ENCODE measurements around the gene DBNDD2.

Gene DBNDD2

DNA sequence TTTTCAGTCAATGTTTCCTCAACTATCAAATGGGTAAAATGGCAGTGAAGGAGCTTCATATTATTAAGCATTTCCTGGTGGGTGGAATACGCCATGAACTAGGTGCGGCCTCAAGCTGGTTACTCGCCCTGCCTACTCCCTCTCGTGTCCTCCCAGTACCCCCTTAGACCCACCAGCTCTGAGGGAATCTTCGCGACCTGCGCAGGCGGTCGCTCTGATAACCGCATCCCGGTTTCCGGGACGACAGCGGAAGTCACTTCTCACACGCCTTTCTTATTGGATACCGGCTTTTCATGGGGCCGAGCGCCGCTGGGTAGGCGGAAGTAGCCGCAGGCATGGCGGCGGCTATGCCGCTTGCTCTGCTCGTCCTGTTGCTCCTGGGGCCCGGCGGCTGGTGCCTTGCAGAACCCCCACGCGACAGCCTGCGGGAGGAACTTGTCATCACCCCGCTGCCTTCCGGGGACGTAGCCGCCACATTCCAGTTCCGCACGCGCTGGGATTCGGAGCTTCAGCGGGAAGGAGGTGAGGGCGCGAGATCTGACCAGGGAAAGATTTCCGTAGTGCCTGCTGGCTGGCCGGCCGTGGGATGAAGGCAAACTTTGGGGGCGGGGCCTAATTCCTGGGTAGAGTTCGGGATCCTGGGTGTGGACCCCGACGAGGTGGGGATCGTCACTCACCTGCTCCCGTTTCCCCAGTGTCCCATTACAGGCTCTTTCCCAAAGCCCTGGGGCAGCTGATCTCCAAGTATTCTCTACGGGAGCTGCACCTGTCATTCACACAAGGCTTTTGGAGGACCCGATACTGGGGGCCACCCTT, 7.9 kb downstream of the DBNDD2 start, which contains the start of gene PIGT:
TSS of gene PIGT (plus strand) at position 320 of the 816 bp plus-strand sequence. CDS start at position 336, 16 bp downstream.
- DNase-seq = peak; percentile 43 to 93 (median 80)

DNA sequence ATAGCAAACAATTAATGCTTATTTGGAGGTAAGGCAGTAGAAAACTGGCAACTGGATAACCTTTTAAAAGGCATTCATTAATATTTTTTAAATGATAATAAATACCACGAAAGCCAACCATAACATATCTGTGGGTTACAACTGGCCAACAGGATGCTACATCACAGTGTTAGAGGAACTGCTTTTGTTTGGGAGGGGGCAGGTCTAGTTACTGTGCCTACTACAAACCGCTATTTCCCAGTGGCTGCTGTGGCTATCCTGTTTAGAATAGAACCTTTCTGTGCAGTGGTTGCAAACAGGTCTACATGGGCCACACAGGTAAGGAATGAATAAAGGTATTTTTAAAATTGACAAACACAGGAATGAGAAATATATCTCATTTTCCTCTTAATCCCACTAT, 8.8 kb downstream of the DBNDD2 start:
- DNase-seq = no peak

DNA sequence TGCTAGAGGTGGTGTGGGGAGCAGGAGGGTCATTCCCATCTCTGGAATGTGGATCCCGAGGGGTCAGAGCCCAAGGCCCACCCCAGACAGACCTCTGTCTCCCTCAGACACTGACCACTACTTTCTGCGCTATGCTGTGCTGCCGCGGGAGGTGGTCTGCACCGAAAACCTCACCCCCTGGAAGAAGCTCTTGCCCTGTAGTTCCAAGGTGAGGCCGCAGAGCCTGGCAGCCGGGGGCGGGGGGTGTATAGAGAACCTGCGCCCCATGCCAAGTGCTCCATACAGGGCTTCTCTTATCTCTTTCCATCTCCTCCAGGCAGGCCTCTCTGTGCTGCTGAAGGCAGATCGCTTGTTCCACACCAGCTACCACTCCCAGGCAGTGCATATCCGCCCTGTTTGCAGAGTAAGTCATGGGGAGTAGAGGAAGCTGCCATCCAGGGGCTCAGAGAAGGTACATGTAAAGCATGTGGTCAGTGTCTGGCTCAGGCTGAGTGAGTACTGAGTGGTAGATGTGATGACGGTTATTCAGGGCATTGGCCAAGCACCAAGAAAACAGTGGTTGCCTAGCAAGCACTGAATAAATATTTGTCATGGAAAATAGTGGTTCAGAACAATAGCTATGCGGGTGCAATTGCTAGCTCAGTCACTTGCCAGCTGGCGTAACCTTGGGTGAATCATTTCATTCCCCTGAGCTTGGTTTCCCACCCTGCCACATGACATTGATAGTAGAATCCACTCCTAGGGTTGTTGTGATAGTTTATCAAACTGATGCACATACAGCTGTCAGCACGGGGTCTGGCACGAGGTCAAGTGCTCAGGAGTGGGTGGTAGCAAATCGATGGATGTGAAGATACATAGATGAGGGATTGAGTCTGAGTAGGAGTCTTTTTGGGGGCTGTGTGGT, 11.4 kb downstream of the DBNDD2 start:
- peak in 17 of 56 donors; percentile 18 to 55 (median 37) for DNase-seq

DNA sequence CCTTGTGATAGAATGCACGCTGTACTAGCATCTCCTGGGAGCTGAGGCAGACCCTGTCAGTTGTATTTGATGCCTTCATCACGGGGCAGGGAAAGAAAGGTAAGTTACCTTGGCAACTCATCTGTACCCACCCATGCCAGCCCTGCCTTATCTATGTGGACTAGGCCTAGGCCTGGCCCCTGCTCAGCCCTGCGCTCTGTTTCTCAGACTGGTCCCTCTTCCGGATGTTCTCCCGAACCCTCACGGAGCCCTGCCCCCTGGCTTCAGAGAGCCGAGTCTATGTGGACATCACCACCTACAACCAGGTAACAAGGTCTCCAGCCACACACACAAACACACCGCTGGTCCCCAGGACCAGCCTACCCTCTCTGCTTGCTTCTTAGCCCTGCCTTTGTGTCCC, 12.0 kb downstream of the DBNDD2 start:
- DNase-seq = no peak

DNA sequence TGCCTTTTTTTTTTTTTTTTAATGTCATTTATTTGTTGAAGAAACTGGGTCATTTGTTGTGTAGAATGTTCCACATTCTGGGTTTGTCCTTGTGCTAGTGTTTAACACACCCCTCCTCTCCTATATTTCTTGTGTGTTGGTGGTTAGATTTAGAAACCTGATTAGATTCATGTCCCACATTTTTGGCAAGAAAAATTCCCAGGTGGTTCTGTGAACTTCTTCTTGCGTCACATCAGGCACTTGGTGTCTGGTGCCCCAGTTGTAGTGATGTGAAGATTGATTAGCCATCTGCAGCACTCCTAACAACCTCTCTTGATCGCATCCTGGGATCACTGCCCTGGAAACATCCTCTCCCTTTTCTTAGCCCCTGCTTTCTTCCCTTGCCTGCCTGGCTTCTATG, 15.6 kb downstream of the DBNDD2 start:
- DNase-seq = no peak

DNA sequence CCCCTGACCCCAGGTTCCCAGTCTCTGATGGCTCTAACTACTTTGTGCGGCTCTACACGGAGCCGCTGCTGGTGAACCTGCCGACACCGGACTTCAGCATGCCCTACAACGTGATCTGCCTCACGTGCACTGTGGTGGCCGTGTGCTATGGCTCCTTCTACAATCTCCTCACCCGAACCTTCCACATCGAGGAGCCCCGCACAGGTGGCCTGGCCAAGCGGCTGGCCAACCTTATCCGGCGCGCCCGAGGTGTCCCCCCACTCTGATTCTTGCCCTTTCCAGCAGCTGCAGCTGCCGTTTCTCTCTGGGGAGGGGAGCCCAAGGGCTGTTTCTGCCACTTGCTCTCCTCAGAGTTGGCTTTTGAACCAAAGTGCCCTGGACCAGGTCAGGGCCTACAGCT, 17.5 kb downstream of the DBNDD2 start:
- DNase-seq = no peak

DNA sequence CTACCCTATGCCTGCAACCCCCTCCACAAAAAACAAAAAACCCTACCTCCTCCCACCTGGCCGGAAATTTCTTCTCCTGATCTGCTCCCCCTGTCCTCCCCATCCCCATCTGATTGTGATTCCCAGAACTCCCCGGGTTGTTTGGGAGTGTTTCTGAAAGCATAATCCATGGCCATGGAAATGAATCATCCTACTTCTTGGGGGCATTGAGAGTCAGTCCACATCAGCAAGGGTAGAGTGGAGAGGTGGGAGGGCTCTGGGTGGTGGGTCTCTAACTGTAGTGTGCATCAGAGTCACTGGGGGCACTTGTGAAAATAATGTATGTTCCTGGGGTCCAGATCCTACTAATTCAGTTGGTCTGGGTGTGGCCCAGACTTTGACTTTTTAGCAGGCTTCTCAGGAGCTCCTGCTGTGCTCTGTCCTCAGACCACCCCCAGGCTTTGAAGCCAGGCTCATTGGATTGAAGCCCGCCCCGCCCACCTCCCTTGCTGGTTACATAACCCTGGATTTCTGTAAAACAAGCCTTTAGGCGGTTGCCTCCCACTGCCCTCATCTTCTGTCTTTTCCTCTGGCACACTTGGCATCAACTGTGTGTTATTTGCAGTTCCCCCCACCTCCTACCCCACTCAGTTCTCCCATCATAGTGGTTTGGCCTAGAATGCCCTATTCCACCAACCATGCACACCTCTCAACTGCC, 18.4 kb downstream of the DBNDD2 start:
- DNase-seq = peak in 30 of 56 donors; percentile 8 to 69 (median 37)

DNA sequence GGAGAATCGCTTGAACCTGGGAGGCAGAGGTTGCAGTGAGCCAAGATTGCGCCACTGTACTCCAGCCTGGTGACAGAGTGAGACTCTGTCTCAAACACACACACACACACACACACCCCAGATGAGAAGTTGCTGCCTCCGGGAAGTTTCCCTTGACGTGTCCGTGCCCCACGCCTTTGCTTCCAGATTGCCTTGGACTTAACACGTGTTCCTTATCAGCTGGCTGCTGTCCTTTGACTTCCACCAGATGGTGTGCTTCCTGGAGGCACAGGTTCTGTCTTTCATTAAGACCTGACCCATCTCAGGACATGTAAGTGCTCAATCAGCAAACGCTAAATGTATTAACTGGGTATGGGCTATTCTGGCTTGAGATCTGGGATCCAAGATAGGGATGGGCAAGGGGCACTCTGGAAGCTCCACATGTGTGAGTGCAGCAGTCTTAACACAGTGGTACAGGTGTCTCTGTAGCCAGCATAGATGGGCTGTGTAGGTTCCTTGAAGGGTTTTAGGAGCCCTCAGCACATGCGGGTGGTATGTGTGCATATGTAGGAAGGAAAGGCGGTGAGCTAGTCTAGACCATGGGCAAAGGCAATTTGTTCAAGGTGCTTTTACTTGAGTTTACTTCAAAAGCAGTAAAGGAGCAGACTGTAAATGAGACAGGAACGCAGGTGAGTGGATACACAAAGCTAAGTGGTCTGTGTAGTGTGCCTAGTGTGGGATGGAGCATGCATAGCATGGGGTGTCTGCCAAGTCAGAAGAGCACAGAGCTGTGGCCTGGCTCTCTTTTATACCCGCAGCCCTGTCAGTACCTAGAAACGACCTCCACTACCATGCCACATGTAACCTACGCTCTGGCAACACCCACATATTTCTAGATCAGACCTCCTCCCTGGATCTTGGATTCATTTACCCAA, 19.4 kb downstream of the DBNDD2 start:
- DNase-seq = no peak

DNA sequence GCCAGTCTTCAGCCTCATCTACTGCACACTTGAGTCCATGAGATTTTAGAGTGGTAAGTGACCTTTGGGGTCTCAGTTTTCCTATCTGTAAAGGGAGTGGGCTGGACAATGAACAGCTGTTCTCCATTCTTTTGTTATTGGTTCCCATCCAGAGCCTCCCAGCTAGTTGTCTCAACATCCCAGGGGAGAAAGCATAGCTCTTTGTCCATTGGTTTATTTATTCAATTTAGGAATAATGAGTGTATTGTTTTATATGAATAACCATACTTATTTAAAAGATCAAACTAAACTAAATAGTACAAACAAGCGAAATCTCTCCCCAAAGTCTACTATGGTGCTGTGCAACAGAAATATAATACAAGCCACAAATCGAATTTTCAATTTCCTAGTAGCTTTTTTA, 21.5 kb downstream of the DBNDD2 start:
- DNase-seq = peak in 8 of 56 donors; percentile 27 to 52 (median 40)

DNA sequence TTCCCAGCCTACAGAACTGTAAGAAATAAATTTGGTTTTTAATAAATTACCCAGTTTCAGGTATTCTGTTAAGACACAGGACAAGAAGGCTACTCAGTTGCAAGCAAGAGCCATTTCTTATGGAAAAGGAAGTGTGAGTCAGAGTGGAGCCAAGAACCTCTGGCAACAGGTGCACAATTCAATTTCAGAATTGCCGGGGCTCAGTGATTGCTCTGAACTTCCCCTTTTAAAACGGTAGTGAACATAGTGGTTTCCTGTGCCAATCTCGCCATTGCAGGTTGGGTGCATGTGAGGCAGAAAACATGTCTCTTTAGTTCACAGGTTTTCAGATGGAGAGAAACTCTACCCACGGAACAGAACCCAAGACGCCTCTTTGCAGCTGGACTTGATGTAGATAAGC, 24.2 kb downstream of the DBNDD2 start:
- no peak for DNase-seq

DNA sequence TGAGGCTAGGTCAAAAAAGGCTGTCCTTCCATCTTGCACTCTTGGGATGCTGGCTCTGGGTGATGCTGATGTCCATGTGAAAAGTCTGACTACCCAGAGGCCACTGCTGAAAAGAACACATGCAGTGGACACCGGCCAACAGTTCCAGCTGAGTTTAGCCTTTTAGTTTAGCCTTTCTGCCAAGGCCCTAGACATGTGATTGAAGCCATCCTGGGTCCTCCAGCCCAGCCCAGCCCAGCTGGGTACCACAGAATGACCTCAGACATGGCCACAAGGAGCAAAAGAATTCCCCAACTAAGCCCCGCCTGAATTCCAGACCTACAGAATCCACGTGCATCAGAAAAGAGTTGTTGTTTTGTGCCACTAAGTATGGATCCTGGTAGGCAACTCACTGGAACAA, 25.2 kb downstream of the DBNDD2 start:
- DNase-seq = peak in 54 of 56 donors; percentile 32 to 97 (median 81)

DNA sequence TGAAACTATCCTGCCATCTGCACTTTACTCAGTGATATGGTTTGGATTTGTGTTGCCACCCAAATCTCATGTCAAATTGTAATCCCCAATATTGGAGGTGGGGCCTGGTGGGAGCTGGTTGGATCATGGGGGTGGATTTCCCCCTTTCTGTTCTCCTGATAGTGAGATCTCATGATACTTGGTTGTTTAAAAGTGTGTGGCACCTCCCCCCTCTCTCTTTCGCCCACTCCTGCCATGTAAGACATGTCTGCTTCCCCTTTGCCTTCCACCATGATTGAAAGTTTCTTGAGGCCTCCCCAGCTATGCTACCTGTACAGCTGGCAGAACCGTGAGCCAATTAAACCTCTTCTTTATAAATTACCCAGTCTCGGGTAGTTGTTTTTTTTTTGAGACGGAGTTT, 25.9 kb downstream of the DBNDD2 start:
- DNase-seq = no peak

DNA sequence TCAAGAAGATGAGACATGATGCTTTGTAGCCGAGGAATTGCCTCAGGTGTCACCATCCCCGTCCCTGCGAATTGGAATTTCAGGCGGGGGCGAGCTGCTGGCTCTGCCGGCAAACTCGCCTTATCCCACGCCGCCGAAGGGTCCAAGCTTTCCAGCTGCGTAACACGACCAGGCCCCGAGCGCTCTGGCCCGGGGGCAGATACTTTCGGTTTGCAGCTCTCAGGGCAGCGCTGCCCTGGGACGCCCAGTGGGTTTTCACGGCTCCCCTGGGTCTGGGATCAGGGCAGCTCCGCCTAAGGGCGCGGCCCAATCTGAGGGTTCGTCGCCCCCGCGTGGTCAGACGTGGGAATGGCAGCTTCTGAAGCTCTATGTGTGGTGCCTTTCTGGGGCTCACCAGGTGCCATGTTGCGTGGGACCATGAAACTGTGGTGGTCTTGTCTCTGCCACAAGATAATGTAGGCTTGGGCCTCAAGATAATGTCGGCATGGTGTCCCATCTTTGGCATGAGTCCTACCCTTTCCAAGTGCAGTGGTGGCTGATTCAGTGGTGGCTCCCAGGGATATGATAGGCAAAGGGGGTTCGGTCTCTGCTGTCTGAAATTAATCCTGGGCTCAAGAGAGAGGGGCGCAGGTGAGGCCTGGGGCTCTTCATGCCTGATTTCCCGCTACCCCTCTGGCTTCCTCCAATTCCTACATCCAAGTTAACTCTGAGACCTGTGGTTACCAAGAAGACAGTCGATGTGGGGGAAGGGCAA, 28.8 kb downstream of the DBNDD2 start:
- DNase-seq = peak; percentile 33 to 94 (median 82)

DNA sequence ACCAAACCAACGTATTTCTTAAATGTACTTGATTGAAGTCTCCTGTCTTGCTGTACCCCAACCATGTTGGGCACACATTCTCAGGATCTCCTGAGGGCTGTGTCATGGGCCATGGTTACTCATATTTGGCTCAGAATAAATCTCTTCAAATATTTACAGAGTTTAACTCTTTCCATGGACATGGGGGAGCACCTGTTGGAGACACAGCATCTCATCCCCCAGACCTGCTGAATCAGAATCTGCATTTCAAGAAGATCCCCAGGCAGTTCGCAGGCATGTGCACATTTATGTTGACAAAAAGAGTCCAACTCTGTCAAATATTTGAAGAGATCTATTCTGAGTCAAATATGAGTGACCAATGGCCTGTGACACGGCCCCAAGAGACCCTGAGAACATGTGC, 32.3 kb downstream of the DBNDD2 start:
- no peak for DNase-seq

DNA sequence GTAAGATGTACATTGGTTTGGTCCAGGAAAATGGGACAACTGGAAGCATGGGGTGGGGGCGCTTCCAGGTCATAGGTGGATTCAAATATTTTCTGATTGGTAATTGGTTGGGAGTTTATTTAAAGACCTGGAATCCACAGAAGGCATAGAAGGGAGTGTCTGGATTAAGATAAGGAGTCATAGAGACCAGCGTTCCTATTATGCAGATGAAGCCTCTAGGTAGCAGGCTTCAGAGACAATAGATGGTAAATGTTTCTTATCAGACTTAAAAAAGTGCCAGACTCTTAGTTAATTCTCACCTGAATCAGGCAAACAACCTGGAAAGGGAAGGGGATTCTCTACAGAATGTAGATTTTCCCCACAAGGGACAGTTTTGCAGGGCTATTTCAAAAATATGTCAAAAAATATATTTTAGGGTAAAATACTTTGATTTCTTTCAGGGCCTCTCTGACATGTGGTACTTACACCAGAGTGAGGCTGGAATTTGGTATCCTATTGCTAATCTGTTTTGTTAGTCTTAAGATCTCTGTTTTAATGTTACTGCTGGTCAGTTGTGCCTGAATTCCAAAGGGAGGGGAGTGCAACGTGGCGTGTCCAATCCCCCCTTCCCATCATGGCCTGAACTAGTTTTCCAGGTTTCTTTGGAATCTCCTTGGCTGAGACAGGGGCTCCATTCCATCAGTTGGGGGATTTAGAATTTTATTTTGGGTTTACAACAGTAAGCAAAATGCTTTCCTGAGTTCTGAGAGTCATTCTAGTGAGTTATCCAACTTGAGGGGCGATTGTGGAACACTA, 33.0 kb downstream of the DBNDD2 start:
- no peak for DNase-seq

DNA sequence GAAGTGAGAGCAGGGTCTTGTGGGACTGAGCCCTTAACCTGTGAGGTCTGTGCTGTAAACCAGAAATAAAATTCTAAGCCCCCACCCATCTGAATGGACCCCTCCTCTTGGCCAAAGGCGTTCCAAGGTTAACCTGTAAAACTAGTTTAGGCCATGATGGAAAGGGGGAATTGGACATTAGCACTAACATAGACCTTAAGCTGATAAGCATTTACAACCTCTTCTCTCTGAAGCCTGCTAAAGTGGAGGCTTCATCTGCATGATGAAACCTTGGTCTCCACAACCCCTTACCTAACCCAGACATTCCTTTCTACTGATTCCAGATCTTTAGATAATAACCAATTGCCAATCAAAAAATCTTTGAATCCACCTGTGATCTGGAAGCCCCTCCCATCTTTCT, 33.7 kb downstream of the DBNDD2 start:
- DNase-seq = no peak

DNA sequence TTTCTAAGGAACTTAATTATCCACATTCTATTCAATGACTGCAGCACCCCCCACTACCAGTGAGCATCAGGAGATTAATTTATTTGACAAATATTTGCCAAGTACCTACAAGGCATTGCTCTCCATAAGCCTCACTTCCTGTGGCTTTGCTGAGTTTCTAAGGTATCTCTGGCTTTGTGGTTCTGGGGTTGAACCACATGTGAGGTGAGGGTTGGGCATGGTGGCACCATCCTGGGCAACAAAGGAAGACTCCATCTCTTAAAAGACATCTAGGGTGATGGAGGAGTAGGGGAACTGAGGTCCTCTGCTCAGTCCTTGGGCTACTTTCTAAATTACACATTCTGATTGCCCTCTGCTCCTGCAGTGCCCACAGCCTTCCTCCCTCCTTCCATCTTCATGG, 36.0 kb downstream of the DBNDD2 start:
- no peak for DNase-seq

DNA sequence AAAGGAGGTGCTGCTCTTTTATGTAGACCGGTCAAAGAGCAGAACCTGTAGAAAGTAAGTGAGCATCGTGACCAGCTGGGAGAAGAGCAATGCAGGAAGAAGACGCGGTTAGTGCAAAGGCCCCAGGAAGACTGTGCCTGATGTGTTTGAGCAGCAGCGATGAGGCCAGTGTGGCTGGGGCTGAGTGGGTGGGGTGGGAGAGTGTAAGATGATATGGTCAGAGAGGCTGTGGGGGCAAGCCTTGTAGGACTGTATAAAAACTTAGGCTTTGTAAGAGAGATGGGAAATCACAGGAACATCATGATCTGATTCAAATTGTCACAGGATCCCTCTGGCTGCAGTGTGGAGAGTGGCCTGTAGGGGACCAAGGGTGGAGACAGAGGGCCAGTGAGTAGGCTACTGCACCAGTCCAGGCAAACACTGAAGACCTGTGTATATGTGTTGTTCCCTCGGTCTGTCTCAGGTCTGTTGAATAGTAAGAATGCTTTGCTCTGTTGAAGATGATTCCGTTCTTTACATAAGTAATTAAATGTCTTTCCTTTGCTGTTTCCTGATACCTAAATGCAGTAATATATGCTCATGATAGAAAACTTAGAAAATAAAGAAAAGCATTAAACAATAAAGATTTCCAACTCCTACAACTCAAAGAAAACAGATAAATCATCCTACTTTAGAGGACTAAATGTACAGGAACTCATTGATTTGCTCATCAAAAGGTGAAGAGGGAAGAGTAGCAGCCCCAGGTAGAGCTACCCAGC, 37.9 kb downstream of the DBNDD2 start:
- no peak for DNase-seq

Measured in amygdala (tissue), 56 donors.